DND-41 (cell line): Measurements from ENCODE around the gene DEXI.

Experiments
- CTCF ChIP-seq: IDR thresholded peaks from 2 replicates; pipeline ENCODE4 v1.5.1; 2012; ENCODE audit warnings: borderline replicate concordance, low read length, moderate library complexity, mild to moderate bottlenecking; ENCODE audit not compliant: poor library complexity, severe bottlenecking; ENCODE audit errors: extremely low read depth
- EZH2 ChIP-seq: IDR thresholded peaks from 3 replicates; pipeline ENCODE4 v1.6.1; 2012; ENCODE audit warnings: borderline replicate concordance, low read depth, mild to moderate bottlenecking, moderate library complexity, low read length, inconsistent platforms; ENCODE audit not compliant: severe bottlenecking

DNA sequence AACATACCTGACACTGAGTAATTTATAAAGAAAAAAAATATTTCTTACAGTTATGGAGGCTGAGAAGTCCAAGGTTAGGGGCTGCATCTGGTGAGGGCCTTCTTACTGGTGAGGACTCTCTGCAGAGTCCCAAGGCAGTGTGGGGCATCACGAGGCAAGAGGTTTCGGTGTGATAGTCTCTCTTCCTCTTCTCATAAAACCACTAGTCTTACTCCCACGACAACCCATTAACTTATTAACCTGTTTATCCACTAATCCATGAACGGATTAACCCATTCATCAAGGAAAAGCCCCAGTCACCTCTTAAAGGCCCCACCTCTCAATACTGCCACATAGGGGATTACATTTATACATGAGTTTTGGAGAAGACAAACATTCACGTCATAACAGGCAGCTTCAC, 45.1 kb downstream of the DEXI start:
- no peak for TF ChIP-seq CTCF
- no peak for TF ChIP-seq EZH2
